Subcutaneous preadipocyte (primary cell): ENCODE results near the gene MTUS2. TPM values are rescaled to one million over a fixed set of nuclear protein-coding genes. Genes with fewer than 3 reads are reported as not detected.

ENCODE experiments used
- small RNA-seq: library from RNA; depleted of rRNA; stranded (forward); fragments of <200 nt; gene quantifications from one replicate; pipeline ENCODE3, GENCODE V24; 2012
- total RNA-seq: library from RNA; depleted of rRNA; stranded (reverse); fragments of >200 nt; gene quantifications from 2 replicates; pipeline ENCODE4 v1.2.3, GENCODE V29; 2012

MTUS2 gene
- under 0.01 TPM in 2 replicates for total RNA-seq

GRCh38 chr13:28820099-28821051 lies at the start of gene MTUS2:
MTUS2 (plus strand) TSS chr13:28820339.

Small RNAs within 50 kb of the gene (small RNA-seq; reads per million reads assigned to genes)
- not detected for gene AL359741.1

Other genes starting within 250 kb of the MTUS2 start
- 64.5 and 78.3 TPM in 2 replicates for gene POMP, start 161.2 kb upstream of the MTUS2 start, total RNA-seq
- 0.73 and 0.98 TPM in 2 replicates for gene SLC46A3, start 101.4 kb upstream of the MTUS2 start, total RNA-seq